Smooth muscle cell (in vitro differentiated cells): Measurements from ENCODE around the gene MAP3K12. TPM values are rescaled to one million over a fixed set of nuclear protein-coding genes. Genes with fewer than 3 reads are reported as not detected.
A peak's percentile ranks its signal among the peaks of the same experiment; 100 is the strongest.
"Not testable (repeated sequence)": the region's sequence is repeated elsewhere in the genome, so short reads cannot be mapped to it uniquely, and the experiment has no call there.

Source experiments
- DNase-seq: peaks from one replicate; lab custom pipeline; 2025; ENCODE audit not compliant: unreplicated experiment; lab: John Stamatoyannopoulos, UW
- H2AFZ ChIP-seq: fragments of 200-600 bp; sonication (generic); 2 replicates; pipeline ENCODE4 v1.6.0; 2016; ENCODE audit warnings: antibody characterized with exemption, low read depth, mild to moderate bottlenecking
- H3F3A ChIP-seq: fragments of 200-600 bp; sonication (generic); 2 replicates; pipeline ENCODE4 v1.6.0; 2017; ENCODE audit warnings: antibody characterized with exemption, low read depth
- H3K27ac ChIP-seq: fragments of 200-600 bp; sonication (generic); 2 replicates; pipeline ENCODE4 v1.5.1; 2016; ENCODE audit warnings: low read depth, mild to moderate bottlenecking
- H3K27me3 ChIP-seq: fragments of 200-600 bp; sonication (generic); 2 replicates; pipeline ENCODE4 v1.6.1; 2016; ENCODE audit warnings: low read depth, mild to moderate bottlenecking
- H3K36me3 ChIP-seq: fragments of 200-600 bp; sonication (generic); 2 replicates; pipeline ENCODE4 v1.5.1; 2016; ENCODE audit warnings: low read depth
- H3K4me1 ChIP-seq: fragments of 200-600 bp; sonication (generic); 2 replicates; pipeline ENCODE4 v1.5.1; 2016; ENCODE audit warnings: low read depth
- H3K4me2 ChIP-seq: fragments of 200-600 bp; sonication (generic); 2 replicates; pipeline ENCODE4 v1.6.0; 2016; ENCODE audit warnings: mild to moderate bottlenecking
- H3K4me3 ChIP-seq: fragments of 200-600 bp; sonication (generic); 2 replicates; pipeline ENCODE4 v1.5.1; 2016; ENCODE audit warnings: mild to moderate bottlenecking
- H3K79me2 ChIP-seq: fragments of 200-600 bp; sonication (generic); 2 replicates; pipeline ENCODE4 v1.6.0; 2016; ENCODE audit warnings: low read depth, mild to moderate bottlenecking
- H3K9ac ChIP-seq: fragments of 200-600 bp; sonication (generic); 2 replicates; pipeline ENCODE4 v1.6.0; 2016; ENCODE audit warnings: low read depth
- H3K9me3 ChIP-seq: fragments of 200-600 bp; sonication (generic); replicated peaks from 2 replicates; pipeline ENCODE4 v1.5.1; 2016; ENCODE audit warnings: low read depth
- H4K20me1 ChIP-seq: fragments of 200-600 bp; sonication (generic); 2 replicates; pipeline ENCODE4 v1.6.0; 2016; ENCODE audit warnings: low read depth
- WGBS: methylation state at CpG from one replicate; pipeline ENCODE4 v1.1.7; 2016; ENCODE audit warnings: low lambda C conversion rate; 5-methylcytosine and 5-hydroxymethylcytosine counted together
- polyA plus RNA-seq: library from polyadenylated mRNA; unstranded; fragments of >200 nt; fragmentation: Nextera tagmentation; extraction: Ambion mirVana; gene quantifications from 2 replicates; pipeline ENCODE4 v1.2.1, GENCODE V29; 2016
- total RNA-seq: library from RNA; depleted of rRNA; stranded (reverse); fragments of >200 nt; gene quantifications from 2 replicates; pipeline ENCODE4 v1.2.3, GENCODE V29; 2014
- TF ChIP-seq, protein P1 (sequence below): fragments of 200-600 bp; sonication (generic); IDR thresholded peaks from 2 replicates; pipeline ENCODE4 v1.5.1; 2017; ENCODE audit warnings: borderline replicate concordance, mild to moderate bottlenecking, antibody characterized with exemption; ENCODE audit not compliant: insufficient read depth, poor library complexity, severe bottlenecking

Gene MAP3K12, protein sequence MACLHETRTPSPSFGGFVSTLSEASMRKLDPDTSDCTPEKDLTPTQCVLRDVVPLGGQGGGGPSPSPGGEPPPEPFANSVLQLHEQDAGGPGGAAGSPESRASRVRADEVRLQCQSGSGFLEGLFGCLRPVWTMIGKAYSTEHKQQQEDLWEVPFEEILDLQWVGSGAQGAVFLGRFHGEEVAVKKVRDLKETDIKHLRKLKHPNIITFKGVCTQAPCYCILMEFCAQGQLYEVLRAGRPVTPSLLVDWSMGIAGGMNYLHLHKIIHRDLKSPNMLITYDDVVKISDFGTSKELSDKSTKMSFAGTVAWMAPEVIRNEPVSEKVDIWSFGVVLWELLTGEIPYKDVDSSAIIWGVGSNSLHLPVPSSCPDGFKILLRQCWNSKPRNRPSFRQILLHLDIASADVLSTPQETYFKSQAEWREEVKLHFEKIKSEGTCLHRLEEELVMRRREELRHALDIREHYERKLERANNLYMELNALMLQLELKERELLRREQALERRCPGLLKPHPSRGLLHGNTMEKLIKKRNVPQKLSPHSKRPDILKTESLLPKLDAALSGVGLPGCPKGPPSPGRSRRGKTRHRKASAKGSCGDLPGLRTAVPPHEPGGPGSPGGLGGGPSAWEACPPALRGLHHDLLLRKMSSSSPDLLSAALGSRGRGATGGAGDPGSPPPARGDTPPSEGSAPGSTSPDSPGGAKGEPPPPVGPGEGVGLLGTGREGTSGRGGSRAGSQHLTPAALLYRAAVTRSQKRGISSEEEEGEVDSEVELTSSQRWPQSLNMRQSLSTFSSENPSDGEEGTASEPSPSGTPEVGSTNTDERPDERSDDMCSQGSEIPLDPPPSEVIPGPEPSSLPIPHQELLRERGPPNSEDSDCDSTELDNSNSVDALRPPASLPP
- total RNA-seq = 11.9 and 34.6 TPM in 2 replicates
- polyA plus RNA-seq = 15.1 and 25.3 TPM in 2 replicates

DNA sequence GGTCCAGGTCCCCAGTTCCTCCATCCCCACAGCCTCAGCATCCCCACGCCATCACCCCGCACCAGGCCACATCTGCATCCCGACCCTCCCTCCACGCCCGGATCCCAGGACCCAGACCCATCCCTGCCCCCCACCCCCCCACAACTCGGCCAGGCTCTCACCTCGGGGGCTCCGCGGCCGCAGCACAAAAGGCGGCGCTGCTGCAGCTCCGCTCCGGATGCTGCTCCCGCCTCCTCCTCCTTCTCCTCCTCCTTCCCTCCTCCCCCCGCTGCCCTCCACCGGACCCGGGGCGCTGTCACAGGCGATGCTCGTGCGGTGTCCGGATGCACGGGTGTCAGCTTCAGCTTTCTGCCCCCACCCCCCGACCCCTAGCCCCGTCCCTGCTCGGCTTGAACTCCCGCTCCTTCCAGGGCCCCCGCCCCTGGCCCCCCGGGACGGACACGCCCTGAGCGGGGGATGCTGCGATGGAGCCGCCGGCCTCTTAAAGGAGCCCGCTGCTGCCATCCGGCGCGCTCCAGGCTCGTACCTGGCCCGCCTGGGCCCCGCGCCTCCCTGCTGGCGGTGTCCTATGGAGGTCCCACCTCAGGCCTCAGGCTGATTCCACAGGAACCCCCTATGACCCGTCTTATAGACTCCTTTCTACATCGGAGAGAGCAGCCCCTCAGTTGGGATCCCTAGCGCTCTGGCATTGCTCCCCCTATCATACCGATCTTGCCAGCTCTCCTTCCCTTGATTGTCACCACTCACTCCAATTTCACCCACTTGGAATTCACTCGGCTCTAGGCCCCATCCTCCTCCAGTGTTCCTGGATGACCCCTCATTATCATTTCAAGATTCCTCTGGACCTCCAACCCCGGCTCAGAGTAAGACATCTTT, at the start of gene MAP3K12:
Gene MAP3K12, minus strand, starts transcription at position 193 of the 876 bp plus-strand sequence. CDS start 12,067 bp downstream, outside the sequence.
- peak within 1 kb of the TSS; percentile 89 for H3K9ac ChIP-seq
- H3K36me3 ChIP-seq = no peaks in the 10 kb centered on the region
- H3K4me3 ChIP-seq = peak within 1 kb of the TSS; percentile 57
- H4K20me1 ChIP-seq = no peaks in the 10 kb centered on the region
- DNase-seq = peak; percentile 36
- no peaks in the 10 kb centered on the region for H3K27me3 ChIP-seq
- H3F3A ChIP-seq = peaks cover 7% of the 10 kb centered on the region
- H3K9me3 ChIP-seq = no peaks in the 10 kb centered on the region
- H3K4me2 ChIP-seq = peak within 1 kb of the TSS; percentile 93
- WGBS = 2% methylated on average over 14 of the region's 51 CpGs
- peak within 1 kb of the TSS; percentile 98 for H3K27ac ChIP-seq
- peak within 1 kb of the TSS; percentile 53 for H2AFZ ChIP-seq
- H3K4me1 ChIP-seq = peaks cover 33% of the 10 kb centered on the region
- TF ChIP-seq, protein P1, sequence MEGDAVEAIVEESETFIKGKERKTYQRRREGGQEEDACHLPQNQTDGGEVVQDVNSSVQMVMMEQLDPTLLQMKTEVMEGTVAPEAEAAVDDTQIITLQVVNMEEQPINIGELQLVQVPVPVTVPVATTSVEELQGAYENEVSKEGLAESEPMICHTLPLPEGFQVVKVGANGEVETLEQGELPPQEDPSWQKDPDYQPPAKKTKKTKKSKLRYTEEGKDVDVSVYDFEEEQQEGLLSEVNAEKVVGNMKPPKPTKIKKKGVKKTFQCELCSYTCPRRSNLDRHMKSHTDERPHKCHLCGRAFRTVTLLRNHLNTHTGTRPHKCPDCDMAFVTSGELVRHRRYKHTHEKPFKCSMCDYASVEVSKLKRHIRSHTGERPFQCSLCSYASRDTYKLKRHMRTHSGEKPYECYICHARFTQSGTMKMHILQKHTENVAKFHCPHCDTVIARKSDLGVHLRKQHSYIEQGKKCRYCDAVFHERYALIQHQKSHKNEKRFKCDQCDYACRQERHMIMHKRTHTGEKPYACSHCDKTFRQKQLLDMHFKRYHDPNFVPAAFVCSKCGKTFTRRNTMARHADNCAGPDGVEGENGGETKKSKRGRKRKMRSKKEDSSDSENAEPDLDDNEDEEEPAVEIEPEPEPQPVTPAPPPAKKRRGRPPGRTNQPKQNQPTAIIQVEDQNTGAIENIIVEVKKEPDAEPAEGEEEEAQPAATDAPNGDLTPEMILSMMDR = no peak
- peaks cover 25% of the 10 kb centered on the region for H3K79me2 ChIP-seq

DNA sequence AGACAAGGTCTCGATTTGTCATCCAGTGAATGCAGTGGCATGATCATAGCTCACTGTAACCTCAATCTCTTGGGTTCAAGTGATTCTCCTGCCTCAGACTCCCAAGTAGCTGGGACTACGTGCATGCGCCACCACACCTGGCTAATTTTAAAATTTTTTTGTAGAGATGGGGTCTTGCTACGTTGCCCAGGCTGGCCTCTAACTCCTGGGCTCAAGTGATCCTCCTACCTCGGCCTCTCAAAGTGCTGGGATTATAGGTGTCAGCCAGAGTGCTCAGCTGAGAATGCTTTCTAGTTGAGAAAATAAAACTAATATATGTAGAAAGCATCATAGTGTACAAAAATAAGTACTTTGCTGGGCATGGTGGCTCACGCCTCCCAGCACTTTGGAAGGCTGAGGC, 49.1 kb upstream of the MAP3K12 start:
- 97% methylated on average over 6 of the region's 6 CpGs for WGBS
- not testable (repeated sequence) for H3K4me1 ChIP-seq, H4K20me1 ChIP-seq, H3K9me3 ChIP-seq, H3K36me3 ChIP-seq, H3K27ac ChIP-seq, H3K27me3 ChIP-seq, H3K4me2 ChIP-seq, H3F3A ChIP-seq, H2AFZ ChIP-seq, H3K9ac ChIP-seq, DNase-seq, H3K79me2 ChIP-seq, H3K4me3 ChIP-seq

DNA sequence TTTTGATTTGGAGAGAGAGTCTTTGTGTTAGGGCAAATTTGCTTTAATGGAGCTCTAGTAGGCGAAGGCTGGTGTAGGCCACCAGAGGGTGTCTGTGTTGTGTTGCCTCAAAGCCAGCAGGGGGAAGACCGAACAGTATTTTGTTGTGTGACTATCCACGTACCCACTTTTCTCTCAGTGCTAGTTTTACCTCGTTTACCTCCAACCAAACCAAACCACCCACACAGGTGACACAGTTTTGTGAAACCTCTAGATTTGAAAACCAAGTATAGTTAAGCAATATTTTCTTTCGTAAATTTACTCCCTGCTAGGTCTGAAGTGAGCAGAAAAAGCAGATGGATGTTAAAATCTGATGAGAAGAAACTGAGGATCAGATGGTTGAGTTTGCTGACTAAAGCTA, 44.3 kb upstream of the MAP3K12 start:
- Histone ChIP-seq H4K20me1 (no peaks in the 10 kb centered on the region), H3K4me1 (peaks cover 5% of the 10 kb centered on the region), H3F3A (no peaks in the 10 kb centered on the region), H3K9me3 (no peaks in the 10 kb centered on the region), H3K36me3 (peaks cover 4% of the 10 kb centered on the region), H3K27me3 (no peaks in the 10 kb centered on the region), H2AFZ (no peak overlapping the region), H3K4me2 (no peak overlapping the region), H3K79me2 (no peaks in the 10 kb centered on the region), H3K4me3 (no peak overlapping the region), H3K27ac (peak overlapping the region; percentile 66), H3K9ac (no peak overlapping the region)
- 44% methylated on average over 5 of the region's 5 CpGs for WGBS
- DNase-seq = no peak
- TF ChIP-seq, protein P1 = peak; percentile 60
